ENCODE measurements around the gene ARID3A.
"Not testable (repeated sequence)": the region's sequence is repeated elsewhere in the genome, so short reads cannot be mapped to it uniquely, and the experiment has no call there.

ARID3A gene

DNA sequence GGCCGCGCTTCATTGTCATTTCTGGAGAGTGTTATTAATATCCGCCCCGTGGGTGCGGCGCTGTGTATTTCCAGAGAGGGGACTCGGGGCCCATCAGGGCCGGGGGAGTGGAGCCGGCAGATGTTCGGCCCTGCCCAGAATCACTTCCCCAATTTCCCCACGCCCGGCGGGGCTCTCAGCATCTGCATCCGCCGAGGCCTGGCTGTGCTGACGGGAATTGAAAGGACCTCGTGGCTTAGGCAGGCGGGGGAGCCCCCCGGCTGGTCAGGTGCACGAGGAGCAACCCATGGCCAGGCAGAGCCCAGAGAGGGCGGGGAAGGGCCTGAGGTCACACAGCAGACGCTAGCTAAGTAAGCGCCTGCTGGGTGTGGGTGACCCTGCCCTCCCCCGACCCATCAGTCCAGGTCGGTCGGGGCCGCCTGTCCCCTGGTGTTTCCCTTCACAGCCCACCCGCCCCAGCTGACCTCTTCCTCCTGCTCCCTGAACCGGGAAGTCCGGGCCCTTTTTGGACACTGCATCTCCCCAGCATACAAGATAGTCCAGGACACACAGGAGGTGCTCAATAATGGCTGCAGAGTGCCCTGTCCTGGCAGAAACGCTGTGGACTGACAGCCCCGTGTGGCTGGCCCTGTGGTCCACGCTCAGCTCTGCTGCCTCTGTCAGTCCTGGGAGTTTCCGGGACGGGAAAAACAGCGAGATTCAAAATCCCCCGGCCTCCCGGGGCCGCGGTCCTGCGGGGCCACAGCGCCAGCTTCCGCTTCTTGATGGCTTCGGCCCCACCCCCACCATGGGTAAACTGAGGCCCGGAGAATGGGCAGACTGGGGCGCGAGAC is 22.1 kb downstream of the ARID3A start:
- DNase-seq, result no peak

DNA sequence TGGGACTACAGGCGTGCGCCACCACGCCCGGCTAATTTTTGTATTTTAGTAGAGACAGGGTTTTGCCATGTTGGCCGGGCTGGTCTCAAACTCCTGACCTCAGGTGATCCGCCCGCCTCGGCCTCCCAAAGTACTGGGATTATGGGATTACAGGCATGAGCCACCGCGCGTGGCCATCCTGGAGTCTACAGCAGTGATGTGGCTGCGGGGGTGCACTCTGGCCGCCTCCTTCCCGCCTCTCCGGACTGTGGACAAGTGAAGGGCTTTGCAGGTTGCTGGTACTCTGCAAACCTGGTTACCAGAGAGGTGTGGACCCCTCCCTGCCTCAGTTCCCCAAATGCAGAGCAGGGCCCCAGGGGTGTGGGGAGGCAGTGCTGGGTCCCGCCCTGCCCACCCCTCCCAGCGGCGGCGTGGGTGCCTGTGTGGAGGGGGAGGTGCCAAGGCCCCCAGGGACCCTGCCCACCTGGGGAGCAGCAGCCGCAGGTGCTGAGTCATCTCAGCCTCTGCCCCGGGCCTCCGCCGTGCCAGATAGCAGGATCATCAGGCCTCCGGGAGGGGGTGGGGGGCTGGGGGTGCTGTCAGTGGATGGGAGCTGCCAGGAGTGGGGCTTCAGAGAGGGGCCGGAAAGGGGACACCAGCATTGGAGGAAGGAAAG is 23.1 kb downstream of the ARID3A start:
- no peak for DNase-seq

DNA sequence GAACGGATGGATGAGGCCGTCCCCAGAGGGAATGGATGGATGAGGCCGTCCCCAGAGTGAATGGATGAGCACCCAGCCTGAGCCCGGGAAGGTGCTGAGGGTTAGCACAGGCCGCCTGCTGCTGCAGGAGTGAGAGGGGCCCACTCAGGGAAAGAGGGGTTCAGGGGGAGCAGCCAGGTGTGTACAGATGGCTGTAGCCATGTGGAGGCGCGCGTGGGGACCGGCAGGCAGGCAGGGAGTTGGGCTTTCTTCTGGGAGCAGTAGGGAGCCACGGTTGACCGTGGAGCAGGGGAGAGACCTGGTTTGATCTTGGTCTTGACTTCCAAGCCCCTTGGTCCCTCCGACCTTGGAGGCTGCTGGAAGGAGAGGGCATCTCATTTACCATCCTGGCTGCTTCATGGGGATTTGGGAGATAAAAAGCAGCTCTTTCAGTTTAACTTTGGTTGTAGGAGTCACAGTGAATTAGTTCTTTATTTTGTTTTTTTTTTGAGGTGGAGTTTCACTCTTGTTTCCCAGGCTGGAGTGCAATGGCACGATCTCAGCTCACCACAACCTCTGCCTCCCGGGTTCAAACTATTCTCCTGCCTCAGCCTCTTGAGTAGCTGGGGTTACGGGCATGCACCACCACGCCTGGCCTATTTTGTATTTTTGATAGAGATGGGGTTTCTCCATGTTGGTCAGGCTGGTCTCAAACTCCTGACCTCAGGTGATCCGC is 24.7 kb downstream of the ARID3A start:
- no peak for DNase-seq

- DNase-seq, result no peak
Measured at GRCh38 chr19:952049-952679, 26.3 kb downstream of the ARID3A start.

- DNase-seq, result no peak
Measured at GRCh38 chr19:952680-953444, 27.0 kb downstream of the ARID3A start.

DNA sequence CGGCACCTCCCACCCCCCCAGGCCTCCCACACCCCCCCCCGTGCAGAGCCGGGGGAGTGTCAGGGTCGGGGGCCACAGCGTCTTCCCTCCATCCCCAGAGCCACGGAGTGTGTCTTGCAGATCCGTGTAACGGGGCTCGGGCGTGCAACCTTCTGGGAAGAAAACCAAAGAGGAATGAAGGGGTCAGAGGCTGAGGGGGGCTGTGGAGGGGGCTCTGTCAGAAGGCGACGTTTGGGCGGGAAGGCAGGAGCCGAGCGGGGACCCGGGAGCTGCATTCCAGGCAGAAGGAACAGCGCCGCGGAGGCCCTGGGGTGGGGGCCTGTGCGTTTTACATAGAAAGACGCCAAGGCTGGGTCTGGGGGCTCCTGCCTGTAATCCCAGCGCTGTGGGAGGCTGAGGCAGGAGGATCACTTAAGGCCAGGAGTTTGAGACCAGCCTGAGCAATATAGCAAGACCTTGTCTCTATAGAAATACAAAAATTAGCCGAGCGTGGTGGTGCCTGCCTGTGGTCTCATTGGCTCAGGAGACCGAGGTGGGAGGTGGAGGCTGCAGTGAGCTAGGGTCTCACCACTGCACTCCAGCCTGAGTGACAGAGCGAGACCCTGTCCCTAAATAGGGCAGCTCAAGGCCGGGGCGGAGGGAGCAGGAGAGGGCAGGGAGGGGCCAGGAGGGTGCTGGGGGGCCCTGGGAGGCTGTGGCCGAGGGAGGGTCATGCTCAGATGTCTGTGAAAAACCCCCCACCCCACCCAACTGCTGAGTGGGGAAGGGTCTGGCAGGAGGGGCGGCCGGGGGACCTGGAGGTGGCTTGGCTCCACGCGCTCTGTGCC is 27.8 kb downstream of the ARID3A start:
- DNase-seq, result no peak

GRCh38 chr19:954272-954671 is 28.4 kb downstream of the ARID3A start:
- DNase-seq, result no peak

GRCh38 chr19:954672-955494 is 29.0 kb downstream of the ARID3A start:
- DNase-seq, result no peak

- no peak for DNase-seq
Measured at GRCh38 chr19:955803-956765, 30.2 kb downstream of the ARID3A start.

- no peak for DNase-seq
Measured at GRCh38 chr19:956766-957440, 31.1 kb downstream of the ARID3A start.

DNA sequence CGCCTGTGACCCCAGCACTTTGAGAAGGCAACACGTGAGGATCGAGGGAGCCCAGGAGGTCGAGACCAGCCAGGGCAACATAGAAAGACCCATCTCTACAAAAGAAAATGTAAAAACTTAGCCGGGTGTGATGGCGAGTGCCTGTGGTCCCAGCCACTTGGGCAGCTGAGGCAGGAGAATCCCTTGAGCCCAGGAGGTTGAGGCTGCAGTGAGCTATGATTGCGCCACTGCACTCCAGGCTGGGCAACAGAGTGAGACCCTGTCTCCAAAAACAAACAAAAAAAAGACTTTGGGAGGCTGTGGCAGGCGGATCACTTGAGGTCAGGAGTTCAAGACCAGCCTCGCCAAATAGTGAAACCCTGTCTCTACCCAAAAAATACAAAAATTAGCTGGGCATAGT is 31.7 kb downstream of the ARID3A start:
- not testable (repeated sequence) for DNase-seq

- peak; percentile 50 for DNase-seq
Measured at GRCh38 chr19:958967-959855, 33.4 kb downstream of the ARID3A start.

GRCh38 chr19:960020-960419 is 34.2 kb downstream of the ARID3A start:
- no peak for DNase-seq

DNA sequence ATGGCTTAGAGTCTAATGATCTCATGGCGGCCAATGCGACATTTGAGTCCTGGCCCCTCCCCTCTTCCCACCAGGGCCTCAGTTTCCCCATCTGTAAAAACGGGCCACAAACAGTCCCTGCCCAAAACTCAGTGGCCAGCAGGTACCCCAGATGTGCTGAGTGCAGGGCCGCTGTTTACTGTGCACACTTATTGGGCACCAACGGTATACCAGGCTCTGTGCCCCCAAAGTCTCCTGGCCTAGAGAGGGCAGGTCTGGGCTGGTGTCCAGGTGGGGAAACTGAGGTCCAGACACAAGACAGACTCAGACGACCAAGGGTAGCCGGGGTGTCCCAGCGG is 34.7 kb downstream of the ARID3A start:
- DNase-seq, result no peak

DNA sequence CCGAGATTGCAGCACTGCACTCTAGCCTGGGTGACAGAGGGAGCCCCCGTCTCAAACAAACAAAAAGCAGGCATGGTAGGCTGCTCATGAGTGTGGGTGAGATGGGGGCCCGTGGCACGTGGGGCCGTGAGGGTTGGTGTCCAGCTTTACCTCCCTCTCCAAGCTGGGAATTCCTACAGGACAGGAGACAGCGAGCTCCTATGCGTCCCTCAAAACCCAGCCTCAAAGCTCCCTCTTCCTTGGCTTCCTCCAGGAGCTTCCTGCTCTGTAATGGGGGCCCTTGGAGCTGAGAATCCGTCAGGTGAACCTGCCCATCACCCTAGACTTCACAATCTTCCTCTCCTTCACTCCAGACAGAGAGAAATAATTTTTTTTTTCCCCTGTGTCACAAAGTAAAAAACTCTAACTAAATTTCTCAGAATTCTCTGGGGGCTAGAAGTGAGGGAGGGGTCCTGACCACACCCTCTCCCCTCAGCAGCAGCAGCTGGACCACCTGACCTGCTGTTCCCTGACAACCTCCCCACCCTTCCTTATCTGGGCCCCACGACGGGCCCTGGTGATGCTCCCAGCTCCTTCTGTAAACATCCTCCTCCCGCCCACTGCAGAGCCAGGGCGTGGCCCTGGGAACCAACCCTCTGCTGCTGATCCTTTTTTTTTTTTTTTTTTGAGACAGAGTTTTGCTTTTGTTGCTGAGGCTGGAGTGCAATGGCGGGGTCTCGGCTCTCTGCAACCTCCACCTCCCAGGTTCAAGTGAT is 36.2 kb downstream of the ARID3A start:
- no peak for DNase-seq

- no peak for DNase-seq
Measured at GRCh38 chr19:962683-963400, 37.0 kb downstream of the ARID3A start.

All from stimulated activated CD4-positive, alpha-beta T cell treated with anti-CD3 and anti-CD28 coated beads, Interleukin-4, amount 100 ng/mL, for 1 hour (primary cell).